GM12878 (cell line): Measurements from ENCODE around the gene SPINT1. TPM values are rescaled to one million over a fixed set of nuclear protein-coding genes. Genes with fewer than 3 reads are reported as not detected.

Experiments used
- ATF7 ChIP-seq: fragments of 450-650 bp; IDR thresholded peaks from 2 replicates; pipeline ENCODE4 v1.6.1; 2016; ENCODE audit warnings: low read depth, mild to moderate bottlenecking
- CBX3 ChIP-seq: fragments of 200-600 bp; sonication (generic); IDR thresholded peaks from 2 replicates; pipeline ENCODE4 v1.6.1; 2016; ENCODE audit warnings: low read depth, borderline replicate concordance
- CHD1 ChIP-seq: IDR thresholded peaks from 2 replicates; pipeline ENCODE4 v1.6.1; 2012; ENCODE audit warnings: low read depth, low read length, improper control_type of control experiment
- ESRRA ChIP-seq: IDR thresholded peaks from 2 replicates; pipeline ENCODE4 v1.6.1; 2012; ENCODE audit warnings: mild to moderate bottlenecking, low read length, improper control_type of control experiment
- FOXK2 ChIP-seq: fragments of 450-650 bp; IDR thresholded peaks from 2 replicates; pipeline ENCODE4 v1.6.1; 2017; ENCODE audit warnings: mild to moderate bottlenecking, moderate library complexity
- IKZF2 ChIP-seq, 2 experiments: fragments of 450-650 bp; IDR thresholded peaks; 2 replicates each; pipeline ENCODE4 v1.6.1; 2017; ENCODE audit warnings: mild to moderate bottlenecking in 2 of 2, moderate library complexity in 2 of 2
- MEF2A ChIP-seq: IDR thresholded peaks from 2 replicates; pipeline ENCODE4 v1.6.1; 2011; ENCODE audit warnings: low read depth, mild to moderate bottlenecking, low read length, moderate library complexity; ENCODE audit not compliant: insufficient read depth
- MLLT1 ChIP-seq: fragments of 450-650 bp; IDR thresholded peaks from 2 replicates; pipeline ENCODE4 v1.6.1; 2016; ENCODE audit warnings: mild to moderate bottlenecking
- NBN ChIP-seq: fragments of 450-650 bp; IDR thresholded peaks from 2 replicates; pipeline ENCODE4 v1.6.1; 2016
- RAD21 ChIP-seq: IDR thresholded peaks from 2 replicates; pipeline ENCODE4 v1.6.1; 2011; ENCODE audit warnings: mild to moderate bottlenecking, low read depth, low read length, moderate library complexity; ENCODE audit not compliant: insufficient read depth
- RB1 ChIP-seq: fragments of 450-650 bp; formaldehyde crosslinking; IDR thresholded peaks from 2 replicates; pipeline ENCODE4 v1.6.1; 2017; ENCODE audit warnings: mild to moderate bottlenecking, borderline replicate concordance
- RELB ChIP-seq: fragments of 450-650 bp; IDR thresholded peaks from 2 replicates; pipeline ENCODE4 v1.6.1; 2017; ENCODE audit warnings: low read depth, mild to moderate bottlenecking, moderate library complexity
- RUNX3 ChIP-seq: IDR thresholded peaks from 2 replicates; pipeline ENCODE4 v1.6.1; 2012; ENCODE audit warnings: low read length, inconsistent platforms
- SKIL ChIP-seq: fragments of 450-650 bp; IDR thresholded peaks from 2 replicates; pipeline ENCODE4 v1.6.1; 2017; ENCODE audit warnings: mild to moderate bottlenecking, low read depth, inconsistent platforms; ENCODE audit not compliant: poor library complexity, severe bottlenecking
- SMAD1 ChIP-seq: fragments of 450-650 bp; IDR thresholded peaks from 2 replicates; pipeline ENCODE4 v1.6.1; 2018; ENCODE audit warnings: mild to moderate bottlenecking, low read depth; ENCODE audit not compliant: partially characterized antibody
- SMAD5 ChIP-seq: IDR thresholded peaks from 2 replicates; pipeline ENCODE4 v1.6.1; 2016; ENCODE audit warnings: antibody characterized with exemption, low read depth
- STAT1 ChIP-seq: fragments of 450-650 bp; conservative IDR thresholded peaks from 2 replicates; pipeline ENCODE4 v1.6.1; 2014; ENCODE audit warnings: antibody characterized with exemption, mild to moderate bottlenecking
- TCF3 ChIP-seq: IDR thresholded peaks from 2 replicates; pipeline ENCODE4 v1.6.1; 2012; ENCODE audit warnings: low read depth, mild to moderate bottlenecking, low read length, borderline replicate concordance; ENCODE audit not compliant: insufficient read depth
- USF2 ChIP-seq: IDR thresholded peaks from 2 replicates; pipeline ENCODE4 v1.6.1; 2011; ENCODE audit warnings: low read depth, low read length, improper control_type of control experiment, borderline replicate concordance
- ZNF687 ChIP-seq: fragments of 450-650 bp; IDR thresholded peaks from 2 replicates; pipeline ENCODE4 v1.6.1; 2017; ENCODE audit warnings: mild to moderate bottlenecking, moderate library complexity
- ZZZ3 ChIP-seq: IDR thresholded peaks from 2 replicates; pipeline ENCODE4 v1.6.1; 2011; ENCODE audit warnings: low read depth; ENCODE audit not compliant: control insufficient read depth, insufficient read length
- polyA plus RNA-seq, 11 experiments: library from polyadenylated mRNA; depleted of rRNA in 4 of 11; unstranded in 6 of 11; stranded (reverse) in 5 of 11; fragments of >200 nt; fragmentation: Nextera tagmentation in 4 of 11; fragmentation: Illumina TruSeq in 1 of 11; extraction: Ambion mirVana in 4 of 11; extraction: Trizol in 1 of 11; gene quantifications; 1 replicate in 1 of 11; 2 replicates in 10 of 11; pipeline versions ENCODE4 v1.2.1 to v1.2.3, GENCODE V29; 2011 to 2016; ENCODE audit warnings: inconsistent platforms in 2 of 11, missing spikeins in 2 of 11, low read depth in 1 of 11
- total RNA-seq, 4 experiments: library from RNA; depleted of rRNA in 3 of 4; stranded (reverse); fragments of >200 nt in 3 of 4; fragmentation: Illumina TruSeq in 1 of 4; extraction: Trizol in 1 of 4; gene quantifications; 2 replicates each; pipeline versions ENCODE4 v1.2.1 to v1.2.3, GENCODE V29; 2013 to 2021

The SPINT1 gene
- total and polyA plus RNA-seq, 10 of the 15 experiments (the other 5 are each of a cell fraction or from before 2014, with no cell fraction given): 3.5 to 28.6 (median 10.2) TPM

- peak; percentile 46 for TF ChIP-seq ZNF687
- no peak for TF ChIP-seq FOXK2
- TF ChIP-seq CBX3: no peak
- peak; percentile 82 for TF ChIP-seq RAD21
- peak; percentile 81; the same call in 1 of the 2 replicates for TF ChIP-seq NBN
- no peak for TF ChIP-seq TCF3
- no peak for TF ChIP-seq USF2
- TF ChIP-seq ESRRA: no peak
- no peak for TF ChIP-seq MEF2A
- TF ChIP-seq ATF7: no peak
- TF ChIP-seq CHD1: no peak
- TF ChIP-seq IKZF2 (IDR thresholded peaks at IDR 0.05): peak; percentile 37 to 49; a peak in 2 of 4 replicates
- TF ChIP-seq RB1: no peak
- TF ChIP-seq MLLT1: no peak
- no peak for TF ChIP-seq STAT1
- TF ChIP-seq RUNX3: no peak
- no peak for TF ChIP-seq SKIL
- no peak for TF ChIP-seq SMAD1
- TF ChIP-seq SMAD5: no peak
- no peak for TF ChIP-seq ZZZ3
- 0 out of 2 replicates have a peak, but pooled peaks have one; percentile 21 for TF ChIP-seq RELB
Observed at GRCh38 chr15:40859206-40859851, 15.5 kb downstream of the SPINT1 start (continued).
